ENCODE results near the gene ADAMTSL1.

The ADAMTSL1 gene

GRCh38 chr9:18566121-18566520 lies 92.2 kb downstream of the ADAMTSL1 start:
- DNase-seq = no peak

DNA sequence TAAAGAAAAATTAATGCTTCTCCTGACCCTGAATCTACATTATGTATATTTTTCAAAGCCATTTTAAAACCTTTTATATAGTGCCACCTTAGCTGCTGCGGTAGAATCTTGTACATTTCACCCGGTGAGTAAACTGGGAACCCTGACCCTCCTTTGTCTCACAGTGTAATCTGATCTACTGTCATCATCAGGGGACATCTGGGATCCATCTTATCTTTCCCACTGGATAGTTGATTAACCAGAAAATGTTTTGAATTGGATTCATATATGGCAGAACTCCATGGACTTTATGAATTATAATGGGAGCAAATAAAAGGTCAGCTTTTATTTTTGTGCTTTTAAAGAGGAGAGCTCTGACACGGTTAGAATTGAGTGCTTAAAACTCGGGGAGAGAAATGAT lies 95.0 kb downstream of the ADAMTSL1 start:
- DNase-seq = no peak

GRCh38 chr9:18569941-18570630 lies 96.1 kb downstream of the ADAMTSL1 start:
- no peak for DNase-seq

GRCh38 chr9:18573021-18573556 lies 99.1 kb downstream of the ADAMTSL1 start:
- DNase-seq = no peak

DNA sequence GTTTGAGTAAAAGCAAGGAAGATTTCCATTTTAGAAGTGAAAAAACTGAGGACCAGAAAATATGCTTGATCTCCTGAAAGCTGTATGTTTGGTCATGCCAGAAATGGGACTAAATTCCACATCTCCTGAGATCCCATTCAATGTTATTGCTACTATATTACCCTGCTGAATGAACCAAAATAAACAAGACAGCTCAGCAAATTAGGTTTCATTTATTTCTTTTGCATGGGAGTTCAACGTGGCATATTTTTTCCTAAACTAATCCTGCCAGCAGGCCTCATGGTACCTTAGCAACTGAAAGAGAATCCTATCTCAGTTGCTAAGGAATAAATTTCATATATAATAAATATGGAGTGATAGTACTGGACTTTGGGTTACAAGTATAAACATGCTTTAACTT lies 101.7 kb downstream of the ADAMTSL1 start:
- no peak for DNase-seq

- DNase-seq = no peak
These were observed 105.6 kb downstream of the ADAMTSL1 start for GRCh38 chr9:18579536-18579935.

DNA sequence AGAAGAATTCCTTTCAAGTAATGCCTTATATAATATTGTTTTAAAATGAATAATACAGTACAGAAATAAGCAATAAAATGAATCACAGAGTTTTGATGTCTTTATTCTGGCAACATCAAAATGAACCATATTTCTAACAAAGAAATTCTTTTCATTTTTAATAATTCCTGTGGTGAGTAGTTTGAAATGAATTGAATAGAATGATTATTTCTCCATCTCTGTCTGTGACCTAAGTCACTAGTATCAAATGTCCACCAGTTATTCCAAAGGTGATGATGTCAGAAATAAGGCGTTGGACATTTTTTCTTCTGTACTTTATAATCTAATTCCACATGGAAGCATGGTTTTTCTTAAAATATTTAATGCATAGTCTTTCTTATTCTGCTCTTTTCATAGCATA lies 106.2 kb downstream of the ADAMTSL1 start:
- DNase-seq = no peak

GRCh38 chr9:18585996-18586395 lies 112.0 kb downstream of the ADAMTSL1 start:
- no peak for DNase-seq

GRCh38 chr9:18588002-18588401 lies 114.0 kb downstream of the ADAMTSL1 start:
- DNase-seq = no peak

GRCh38 chr9:18591261-18591660 lies 117.3 kb downstream of the ADAMTSL1 start:
- no peak for DNase-seq

GRCh38 chr9:18594837-18595236 lies 120.9 kb downstream of the ADAMTSL1 start:
- DNase-seq = no peak

GRCh38 chr9:18595597-18595996 lies 121.6 kb downstream of the ADAMTSL1 start:
- DNase-seq = no peak

GRCh38 chr9:18596920-18597319 lies 123.0 kb downstream of the ADAMTSL1 start:
- DNase-seq = no peak

- no peak for DNase-seq
These were observed 125.0 kb downstream of the ADAMTSL1 start for GRCh38 chr9:18598969-18599368.

- DNase-seq = no peak
These were observed 127.1 kb downstream of the ADAMTSL1 start for GRCh38 chr9:18601026-18601425.

GRCh38 chr9:18601956-18602355 lies 128.0 kb downstream of the ADAMTSL1 start:
- DNase-seq = no peak

DNA sequence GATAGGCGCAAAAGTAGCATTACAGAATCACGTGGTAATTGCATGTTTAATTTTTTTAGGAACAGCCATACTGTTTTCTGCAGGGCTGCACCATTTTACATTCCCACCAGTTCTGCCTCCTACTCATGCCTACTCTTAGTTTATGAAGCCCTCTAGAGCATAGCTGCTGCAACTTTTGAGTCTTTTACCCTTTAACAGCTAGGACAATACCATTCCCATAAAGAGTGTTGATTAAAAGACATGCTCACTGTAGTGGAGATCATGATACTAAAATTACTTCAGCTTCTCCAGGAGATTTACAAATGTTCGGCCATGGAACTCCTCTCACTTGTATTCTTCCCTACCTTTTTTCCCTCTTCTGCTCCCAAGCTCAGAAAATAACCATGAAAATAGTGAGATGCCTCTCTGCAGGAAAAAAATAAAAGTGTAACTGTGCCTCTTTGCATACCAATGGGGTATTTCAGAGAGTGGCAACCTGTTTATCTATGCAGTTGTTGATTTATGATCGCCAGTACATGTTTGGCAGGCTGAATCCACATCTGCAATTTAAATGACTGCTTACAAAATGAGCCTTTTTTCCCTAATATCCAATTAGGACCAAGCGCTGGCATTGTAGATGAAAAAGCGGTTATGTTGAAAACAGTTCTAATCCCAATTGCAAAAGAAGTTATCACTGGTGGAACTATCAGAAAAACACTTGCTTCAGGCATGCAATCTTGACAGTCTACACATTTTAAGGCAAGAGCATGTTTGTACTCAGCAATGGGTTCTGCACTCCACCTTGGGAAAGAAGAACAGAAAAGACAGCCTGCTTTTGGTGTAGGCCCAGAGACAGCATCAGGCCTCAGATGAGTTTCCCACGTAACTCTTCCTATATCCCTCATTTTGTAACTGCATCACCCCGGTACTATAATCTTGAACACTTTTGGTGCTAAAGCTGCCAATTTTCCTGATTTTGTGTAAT lies 131.1 kb downstream of the ADAMTSL1 start:
- no peak for DNase-seq

DNA sequence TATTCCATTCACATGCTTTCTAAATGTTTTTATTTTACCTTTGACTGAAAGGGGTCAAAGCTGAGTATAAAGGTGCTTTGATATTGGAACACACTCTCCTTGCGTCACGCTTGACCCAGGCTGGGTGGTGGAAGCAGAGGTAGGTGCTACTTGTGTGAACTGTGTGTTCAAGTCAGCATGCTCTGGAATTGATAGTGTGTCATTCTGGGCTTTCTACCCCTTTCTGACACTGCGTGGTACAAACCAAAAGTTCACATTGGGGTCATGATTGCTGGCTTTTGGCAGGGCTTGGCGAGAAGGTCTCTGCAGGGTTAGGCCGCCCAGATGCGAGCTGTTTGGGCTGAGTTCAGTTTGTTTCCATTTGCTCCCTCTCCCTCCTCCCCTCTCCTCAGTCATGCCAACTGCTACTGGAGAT lies 131.8 kb downstream of the ADAMTSL1 start:
- DNase-seq = no peak

- no peak for DNase-seq
These were observed 132.3 kb downstream of the ADAMTSL1 start for GRCh38 chr9:18606281-18606680.

- DNase-seq = no peak
These were observed 132.9 kb downstream of the ADAMTSL1 start for GRCh38 chr9:18606846-18607245.

DNA sequence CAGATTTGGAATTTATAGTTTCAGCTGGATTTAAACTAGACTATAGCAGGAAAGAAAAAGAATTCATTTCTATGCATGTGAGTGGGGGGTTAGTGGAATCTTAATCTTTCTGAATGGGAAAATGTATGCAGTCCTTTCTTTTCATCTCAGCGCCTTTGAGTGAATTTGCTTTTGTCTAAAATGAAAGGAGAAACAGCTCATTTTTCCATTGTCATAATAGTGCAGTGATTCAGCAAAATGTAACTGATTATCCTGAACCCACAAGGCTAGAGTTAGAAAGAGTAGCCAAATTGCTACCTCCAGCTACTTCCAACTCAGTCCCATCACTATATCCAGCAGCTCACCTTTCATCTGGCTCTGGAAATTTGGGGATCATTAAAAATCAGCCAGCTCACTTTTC lies 134.4 kb downstream of the ADAMTSL1 start:
- no peak for DNase-seq

GRCh38 chr9:18610956-18611355 lies 137.0 kb downstream of the ADAMTSL1 start:
- no peak for DNase-seq

DNA sequence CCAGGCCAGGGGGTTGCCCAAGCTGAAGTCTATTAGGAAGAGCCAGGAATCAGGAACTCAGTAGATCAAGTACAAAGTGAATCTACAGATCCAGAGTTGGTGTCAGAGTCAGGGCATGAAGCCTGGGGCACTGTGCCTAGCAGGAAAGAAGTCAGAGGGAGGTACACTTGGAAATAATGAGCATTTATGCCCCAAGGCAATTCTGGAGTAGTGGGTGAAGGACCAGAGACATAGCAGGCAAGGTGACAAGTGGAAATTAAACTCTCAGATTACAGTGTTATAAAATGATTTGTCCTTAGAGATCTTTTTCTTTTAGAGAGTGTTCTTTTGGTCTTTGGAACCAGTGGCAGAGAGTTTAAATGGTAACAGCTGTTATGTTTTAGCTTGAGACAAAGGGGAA lies 138.0 kb downstream of the ADAMTSL1 start:
- no peak for DNase-seq

DNA sequence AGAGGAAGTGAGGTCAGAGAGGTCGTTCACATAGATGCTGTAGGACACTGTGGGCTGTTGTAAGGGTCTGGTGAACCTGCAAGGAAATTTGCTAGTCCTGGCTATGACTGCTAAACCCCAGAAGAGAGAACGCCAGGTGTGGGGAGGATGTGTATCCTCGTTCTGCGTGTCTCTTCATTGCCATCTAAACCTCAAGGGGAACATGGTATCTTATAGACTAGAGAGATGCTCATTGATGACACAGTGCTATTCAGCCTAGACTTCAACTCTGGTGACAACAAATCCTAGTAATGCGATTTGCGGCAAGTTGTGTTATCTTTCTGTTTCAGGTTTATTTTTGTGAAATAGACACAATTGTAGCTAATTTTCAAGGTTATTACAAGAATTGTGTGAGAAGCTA lies 140.2 kb downstream of the ADAMTSL1 start:
- no peak for DNase-seq
